Activated CD8-positive, alpha-beta memory T cell treated with anti-CD3 and anti-CD28 coated beads for 36 hours (primary cell): ENCODE measurements around the gene MAPK7. TPM values are rescaled to one million over a fixed set of nuclear protein-coding genes. Genes with fewer than 3 reads are reported as not detected.

Experiments
- CTCF ChIA-PET: fragments of 350-600 bp; sonication (Branson Sonifier 250); formaldehyde crosslinking; loops from one replicate; lab custom pipeline; 2021; ENCODE audit warnings: antibody characterized with exemption; lab: Charles Lee
- POLR2A ChIA-PET: fragments of 350-600 bp; sonication (Branson Sonifier 250); formaldehyde crosslinking; loops from one replicate; lab custom pipeline; 2021; ENCODE audit warnings: antibody characterized with exemption; lab: Charles Lee
- total RNA-seq, 2 experiments: library from RNA; stranded (reverse); gene quantifications; one replicate each; pipeline ENCODE4 v1.2.3, GENCODE V29; 2021

MAPK7 gene
- total RNA-seq, 2 experiments from 2014 or later, result 18.5 to 19.1 TPM

GRCh38 chr17:19424934-19425868, 46.9 kb downstream of the MAPK7 start:
- CTCF ChIA-PET, result no interaction called here
- POLR2A ChIA-PET, result no interaction called here

DNA sequence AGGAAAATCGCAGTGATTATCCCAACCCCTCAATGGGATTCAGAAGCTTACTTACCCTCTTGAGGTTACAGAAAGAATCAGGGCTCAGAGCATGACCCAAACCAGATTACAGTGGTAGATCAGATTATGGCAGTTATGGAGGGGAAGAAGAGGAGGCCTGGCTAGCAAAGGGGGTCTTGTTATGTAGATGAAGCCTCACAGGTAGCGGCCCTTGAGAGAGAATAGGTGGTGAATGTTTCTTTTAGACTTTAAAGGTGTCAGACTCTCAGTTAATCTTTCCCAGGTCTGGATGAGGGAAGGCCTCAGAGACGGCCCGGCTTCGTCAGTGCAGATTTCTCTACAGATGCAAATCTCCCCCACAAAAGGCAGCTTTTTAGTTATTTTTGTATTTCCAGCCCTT, 48.3 kb downstream of the MAPK7 start:
- POLR2A ChIA-PET, result no interaction called here
- CTCF ChIA-PET, result no interaction called here

DNA sequence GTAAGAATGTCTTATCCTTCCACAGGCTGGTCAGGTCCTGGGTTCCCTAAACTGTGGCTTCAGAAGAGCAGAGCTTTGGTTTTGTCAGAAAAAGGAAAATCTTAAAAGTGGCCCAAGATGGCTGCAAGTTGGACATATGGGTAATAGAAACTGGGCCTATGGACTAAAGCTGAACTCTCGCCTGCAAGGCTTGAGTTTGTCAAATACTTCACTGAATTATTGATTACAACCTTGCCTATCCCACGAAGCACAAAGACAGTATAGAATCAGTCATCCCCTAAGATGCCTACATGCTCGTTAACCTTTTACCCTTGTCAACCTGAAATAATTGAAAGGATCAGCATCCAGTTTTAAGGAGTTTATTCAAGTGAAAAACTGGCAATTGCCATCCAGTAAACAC, 53.4 kb downstream of the MAPK7 start:
- POLR2A ChIA-PET, result no interaction called here
- CTCF ChIA-PET, result no interaction called here

Other genes starting within 250 kb of the MAPK7 start
- gene EPN2, start 141.1 kb upstream of the MAPK7 start, total RNA-seq, result 10 to 100 TPM; 10.2 to 11.5 TPM
- gene B9D1, start 15.8 kb upstream of the MAPK7 start, total RNA-seq, result 1 to 10 TPM; 7.5 to 9.2 TPM
- gene MFAP4, start 8.7 kb downstream of the MAPK7 start, total RNA-seq, result not detected
- under 1 TPM; 0.06 to 0.27 TPM for gene RNF112, start 32.7 kb downstream of the MAPK7 start, total RNA-seq
- under 1 TPM; 0.27 to 0.30 TPM for gene SLC47A1, start 155.4 kb downstream of the MAPK7 start, total RNA-seq